HepG2 (cell line): ENCODE measurements around the gene MT4. TPM values are rescaled to one million over a fixed set of nuclear protein-coding genes. Genes with fewer than 3 reads are reported as not detected.

Source experiments
- GRHL1 ChIP-seq: sonication (generic); formaldehyde crosslinking; conservative IDR thresholded peaks from 2 replicates; pipeline ENCODE4 v1.8.0; 2022; ENCODE audit warnings: missing genetic modification reagents
- KLF12 ChIP-seq: sonication (generic); formaldehyde crosslinking; IDR thresholded peaks from 2 replicates; pipeline ENCODE4 v1.4.0; 2020; ENCODE audit warnings: missing genetic modification reagents, borderline replicate concordance
- KLF6 ChIP-seq: IDR thresholded peaks from 2 replicates; pipeline ENCODE4 v1.8.0; 2016; ENCODE audit warnings: missing biosample characterization, missing genetic modification reagents
- MXD4 ChIP-seq: IDR thresholded peaks from 2 replicates; pipeline ENCODE4 v1.6.1; 2016; ENCODE audit warnings: mild to moderate bottlenecking, missing biosample characterization, missing genetic modification reagents
- NFE2L1 ChIP-seq: sonication (generic); formaldehyde crosslinking; IDR thresholded peaks from 2 replicates; pipeline ENCODE4 v1.4.0; 2020; ENCODE audit warnings: missing genetic modification reagents, mild to moderate bottlenecking, borderline replicate concordance
- TBX2 ChIP-seq: sonication (generic); formaldehyde crosslinking; IDR thresholded peaks from 2 replicates; pipeline ENCODE4 v1.5.0; 2020; ENCODE audit warnings: missing genetic modification reagents, mild to moderate bottlenecking, borderline replicate concordance
- TFE3 ChIP-seq: IDR thresholded peaks from 2 replicates; pipeline ENCODE4 v1.6.1; 2016
- ZBTB40 ChIP-seq, 2 experiments: fragments of 450-650 bp in 1 of 2; sonication (generic) in 1 of 2; formaldehyde crosslinking in 1 of 2; IDR thresholded peaks; 2 replicates each; pipeline versions ENCODE4 v1.6.1 to v1.8.0; 2016 to 2022; ENCODE audit warnings: antibody characterized with exemption in 1 of 2, mild to moderate bottlenecking in 1 of 2, missing genetic modification reagents in 1 of 2
- ZIK1 ChIP-seq: sonication (generic); formaldehyde crosslinking; IDR thresholded peaks from 2 replicates; pipeline ENCODE4 v1.5.0; 2020; ENCODE audit warnings: mild to moderate bottlenecking, low read depth, missing genetic modification reagents, borderline replicate concordance
- ZNF264 ChIP-seq: sonication (generic); formaldehyde crosslinking; IDR thresholded peaks from 2 replicates; pipeline ENCODE4 v1.4.0; 2020; ENCODE audit warnings: missing genetic modification reagents
- ZNF337 ChIP-seq: sonication (generic); formaldehyde crosslinking; IDR thresholded peaks from 2 replicates; pipeline ENCODE4 v1.5.1; 2020; ENCODE audit warnings: missing genetic modification reagents, low read depth, mild to moderate bottlenecking, borderline replicate concordance
- polyA plus RNA-seq, 8 experiments: library from polyadenylated mRNA; depleted of rRNA in 3 of 8; stranded (reverse) in 7 of 8; unstranded in 1 of 8; fragments of >200 nt; fragmentation: Illumina TruSeq in 4 of 8; extraction: Trizol in 4 of 8; gene quantifications; 2 replicates each; pipeline versions ENCODE4 v1.2.1 to v1.2.3, GENCODE V29; 2011 to 2016; ENCODE audit warnings: low read depth in 4 of 8, missing spikeins in 1 of 8, mixed read lengths in 1 of 8; ENCODE audit not compliant: insufficient read depth in 1 of 8
- total RNA-seq, 5 experiments: library from RNA; depleted of rRNA; stranded (reverse); fragments of >200 nt; fragmentation: Illumina TruSeq; extraction: Trizol; gene quantifications; 2 replicates each; pipeline ENCODE4 v1.2.3, GENCODE V29; 2016; ENCODE audit warnings: low read depth in 1 of 5
- TF ChIP-seq, protein P1 (sequence below): sonication (generic); formaldehyde crosslinking; IDR thresholded peaks from 2 replicates; pipeline ENCODE4 v1.4.0; 2020; ENCODE audit warnings: missing genetic modification reagents, low read depth, mild to moderate bottlenecking, borderline replicate concordance
- TF ChIP-seq, protein P2 (sequence below): sonication (generic); formaldehyde crosslinking; IDR thresholded peaks from 2 replicates; pipeline ENCODE4 v1.4.0; 2020; ENCODE audit warnings: missing genetic modification reagents

The MT4 gene
- total and polyA plus RNA-seq, 2 of the 13 experiments (the other 11 are each of a cell fraction or from before 2014, with no cell fraction given), result not detected

- TF ChIP-seq TFE3 (CRISPR knock-in tag) (no peak), TBX2 (CRISPR knock-in tag) (peak; percentile 23; the same call in 1 of the 2 replicates), KLF6 (CRISPR knock-in tag) (no peak), ZIK1 (CRISPR knock-in tag) (no peak), ZNF264 (CRISPR knock-in tag) (0 out of 2 replicates have a peak, but pooled peaks have one; percentile 54), KLF12 (no peak), MXD4 (CRISPR knock-in tag) (no peak), ZBTB40 (IDR thresholded peaks at IDR 0.05) (no peak), ZBTB40 (CRISPR knock-in tag; IDR thresholded peaks at IDR 0.05) (0 out of 2 replicates have a peak, but pooled peaks have one; percentile 3), NFE2L1 (CRISPR knock-in tag) (no peak), GRHL1 (CRISPR knock-in tag) (no peak), ZNF337 (CRISPR knock-in tag) (no peak)
- TF ChIP-seq, protein P1, sequence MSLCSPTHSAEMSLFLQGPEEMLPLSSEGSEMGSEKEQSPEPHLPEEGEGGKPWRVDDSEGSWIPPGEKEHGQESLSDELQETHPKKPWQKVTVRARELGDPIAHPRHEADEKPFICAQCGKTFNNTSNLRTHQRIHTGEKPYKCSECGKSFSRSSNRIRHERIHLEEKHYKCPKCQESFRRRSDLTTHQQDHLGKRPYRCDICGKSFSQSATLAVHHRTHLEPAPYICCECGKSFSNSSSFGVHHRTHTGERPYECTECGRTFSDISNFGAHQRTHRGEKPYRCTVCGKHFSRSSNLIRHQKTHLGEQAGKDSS (CRISPR knock-in tag), result no peak
- TF ChIP-seq, protein P2, sequence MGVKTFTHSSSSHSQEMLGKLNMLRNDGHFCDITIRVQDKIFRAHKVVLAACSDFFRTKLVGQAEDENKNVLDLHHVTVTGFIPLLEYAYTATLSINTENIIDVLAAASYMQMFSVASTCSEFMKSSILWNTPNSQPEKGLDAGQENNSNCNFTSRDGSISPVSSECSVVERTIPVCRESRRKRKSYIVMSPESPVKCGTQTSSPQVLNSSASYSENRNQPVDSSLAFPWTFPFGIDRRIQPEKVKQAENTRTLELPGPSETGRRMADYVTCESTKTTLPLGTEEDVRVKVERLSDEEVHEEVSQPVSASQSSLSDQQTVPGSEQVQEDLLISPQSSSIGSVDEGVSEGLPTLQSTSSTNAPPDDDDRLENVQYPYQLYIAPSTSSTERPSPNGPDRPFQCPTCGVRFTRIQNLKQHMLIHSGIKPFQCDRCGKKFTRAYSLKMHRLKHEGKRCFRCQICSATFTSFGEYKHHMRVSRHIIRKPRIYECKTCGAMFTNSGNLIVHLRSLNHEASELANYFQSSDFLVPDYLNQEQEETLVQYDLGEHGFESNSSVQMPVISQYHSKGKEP (CRISPR knock-in tag), result no peak
These were observed 45.8 kb downstream of the MT4 start (continued) for GRCh38 chr16:56610609-56611111.
